Activated naive CD8-positive, alpha-beta T cell treated with anti-CD3 and anti-CD28 coated beads, Interleukin-2, amount 50 U/mL, for 16 hours (primary cell): ENCODE data around the gene TSPAN1.

ENCODE experiments used
- DNase-seq: peaks from one replicate; pipeline ENCODE4 v3.0.0-alpha.2; 2020; ENCODE audit warnings: low read depth, low spot score

Gene TSPAN1

GRCh38 chr1:46187106-46187869, 12.4 kb downstream of the TSPAN1 start:
- no peak for DNase-seq

DNA sequence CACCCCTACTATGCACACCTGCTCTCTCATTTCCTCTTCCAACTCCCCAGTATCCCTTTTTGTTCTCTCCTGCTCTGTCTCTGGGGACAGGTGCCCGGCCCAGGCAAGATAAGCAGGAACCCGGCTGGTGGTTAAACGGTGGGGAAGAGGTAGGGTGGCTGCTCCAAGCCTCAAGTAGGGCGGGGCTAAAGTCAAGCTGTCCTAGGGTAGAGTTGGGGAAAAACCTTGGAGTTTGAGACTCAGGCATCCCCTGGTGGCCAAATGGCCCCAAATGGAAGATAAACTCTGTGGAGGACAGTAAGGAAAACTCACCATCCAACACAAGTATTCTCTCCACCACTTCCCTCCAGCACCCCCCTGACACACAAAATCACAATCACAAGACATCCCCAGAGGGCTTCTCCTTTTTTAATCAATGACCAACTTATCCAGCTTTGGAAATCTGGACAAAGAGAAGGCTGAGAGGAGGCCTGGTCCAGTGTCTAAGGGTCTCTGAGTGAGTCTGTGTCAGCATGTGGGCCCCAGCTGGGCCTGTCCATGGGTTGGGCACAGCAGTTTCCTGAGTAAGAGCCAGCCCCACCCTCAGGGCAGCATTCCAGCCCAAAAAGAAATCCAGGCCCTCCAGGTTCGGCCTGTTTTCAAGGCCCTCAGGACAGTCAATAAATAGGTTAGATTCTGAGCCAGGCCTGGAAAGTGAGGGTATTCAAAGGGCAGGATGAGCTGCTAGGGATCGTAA, 13.6 kb downstream of the TSPAN1 start:
- no peak for DNase-seq

- DNase-seq = no peak
Measured at GRCh38 chr1:46190539-46190938, 15.7 kb downstream of the TSPAN1 start.

DNA sequence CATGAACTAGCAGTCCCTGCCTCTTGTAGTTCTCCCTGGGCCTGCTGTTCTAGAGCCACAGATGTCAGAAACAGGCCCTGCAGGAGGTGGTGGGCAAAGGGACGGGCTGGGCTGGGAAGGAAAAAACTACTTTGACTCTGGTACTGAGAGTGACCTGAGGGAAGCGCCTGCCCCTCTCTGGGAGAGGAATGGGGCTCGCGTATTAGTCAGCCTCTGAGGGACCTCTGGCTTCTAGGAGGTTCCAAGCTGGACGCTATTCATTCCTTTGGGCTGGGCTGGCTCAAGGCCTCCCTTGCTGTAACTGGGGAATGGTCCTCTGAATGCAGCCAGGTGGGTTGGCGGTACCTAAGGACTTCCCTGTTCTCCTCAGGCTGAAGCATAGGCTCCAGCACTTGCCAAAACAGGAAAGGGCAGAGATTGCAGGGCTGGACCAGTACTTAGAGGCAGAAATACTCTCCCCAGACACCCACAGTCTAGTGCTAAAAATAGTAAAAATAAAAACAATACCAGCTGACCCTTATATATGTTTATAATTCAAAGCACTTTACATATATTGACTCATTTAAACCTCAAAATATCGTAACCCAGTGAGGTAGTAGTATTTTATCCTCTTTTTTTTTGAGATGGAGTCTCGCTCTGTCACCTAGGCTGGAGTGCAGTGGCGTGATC, 16.3 kb downstream of the TSPAN1 start:
- no peak for DNase-seq

DNA sequence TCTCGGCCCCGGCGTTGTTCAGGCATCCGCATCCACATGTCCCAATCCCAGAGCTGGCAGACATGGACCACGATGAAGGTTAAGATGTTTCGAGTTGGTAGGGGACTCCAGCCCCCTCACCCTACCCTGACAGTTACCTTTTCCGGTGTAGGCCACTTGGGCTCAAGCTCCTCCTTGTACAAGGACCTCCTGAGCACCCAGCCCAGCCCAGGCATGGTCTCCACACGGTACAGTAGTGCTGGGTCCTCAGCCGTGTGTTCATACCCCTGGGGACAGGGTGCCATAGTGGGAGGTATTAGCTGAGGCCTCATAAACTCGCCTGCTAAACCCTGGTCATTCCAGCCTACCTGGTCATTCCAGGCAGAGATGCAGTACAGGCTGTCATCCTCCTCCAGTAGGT, 17.3 kb downstream of the TSPAN1 start:
- no peak for DNase-seq

GRCh38 chr1:46193285-46193684, 18.4 kb downstream of the TSPAN1 start:
- no peak for DNase-seq

GRCh38 chr1:46193984-46194570, 19.2 kb downstream of the TSPAN1 start:
- no peak for DNase-seq

DNA sequence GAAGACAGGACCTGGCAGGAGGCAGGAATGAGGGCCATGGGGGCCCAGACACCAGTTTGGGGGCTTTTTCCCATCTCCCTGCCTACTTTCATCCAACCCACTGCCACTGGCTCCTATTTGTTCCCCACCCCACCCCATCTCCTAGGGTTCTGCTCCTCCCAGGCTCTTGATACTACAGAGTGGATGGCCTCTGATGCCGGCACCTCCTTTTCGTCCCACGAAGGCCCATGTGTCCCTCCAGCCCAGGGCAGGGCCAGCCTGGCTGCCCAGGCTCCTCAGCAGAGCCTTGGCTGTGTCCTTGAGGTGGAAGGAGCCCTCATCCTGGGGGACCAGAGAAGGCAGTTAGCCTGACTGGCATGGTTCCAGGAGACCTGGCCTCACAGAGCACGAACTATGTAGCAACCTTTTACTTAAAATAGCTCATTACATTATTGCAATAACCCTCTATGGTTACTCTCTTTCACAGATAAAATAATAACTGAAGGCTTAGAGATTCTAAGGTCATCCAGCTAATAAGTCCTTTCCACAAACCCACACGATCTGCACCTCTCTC, 19.8 kb downstream of the TSPAN1 start:
- no peak for DNase-seq

DNA sequence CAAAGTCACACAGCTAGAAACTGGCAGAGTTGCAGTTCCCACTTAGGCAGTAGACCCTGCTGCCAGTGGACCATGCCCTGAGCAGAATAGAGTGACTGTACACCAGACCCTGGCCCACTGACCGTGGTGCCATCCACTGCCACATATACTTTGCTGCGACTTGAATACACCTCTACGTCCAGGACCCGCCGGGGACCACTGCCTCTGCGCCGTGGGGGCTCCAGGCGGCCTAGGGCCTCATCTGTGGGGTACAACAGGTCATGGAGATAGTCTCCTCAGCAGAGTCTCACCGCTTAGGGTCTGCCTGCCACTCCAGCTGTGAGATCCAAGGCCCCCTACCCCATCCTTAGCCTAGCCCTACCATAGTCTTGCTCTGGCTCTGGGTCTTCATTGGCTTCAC, 21.7 kb downstream of the TSPAN1 start:
- DNase-seq = no peak

GRCh38 chr1:46197560-46197963, 22.7 kb downstream of the TSPAN1 start:
- DNase-seq = no peak

GRCh38 chr1:46197964-46198811, 23.3 kb downstream of the TSPAN1 start, which contains the start of gene POMGNT1:
Gene POMGNT1, minus strand, starts transcription at chr1:46198434. Its CDS starts 613 bp downstream, at chr1:46197821.
- DNase-seq = peak; percentile 58

DNA sequence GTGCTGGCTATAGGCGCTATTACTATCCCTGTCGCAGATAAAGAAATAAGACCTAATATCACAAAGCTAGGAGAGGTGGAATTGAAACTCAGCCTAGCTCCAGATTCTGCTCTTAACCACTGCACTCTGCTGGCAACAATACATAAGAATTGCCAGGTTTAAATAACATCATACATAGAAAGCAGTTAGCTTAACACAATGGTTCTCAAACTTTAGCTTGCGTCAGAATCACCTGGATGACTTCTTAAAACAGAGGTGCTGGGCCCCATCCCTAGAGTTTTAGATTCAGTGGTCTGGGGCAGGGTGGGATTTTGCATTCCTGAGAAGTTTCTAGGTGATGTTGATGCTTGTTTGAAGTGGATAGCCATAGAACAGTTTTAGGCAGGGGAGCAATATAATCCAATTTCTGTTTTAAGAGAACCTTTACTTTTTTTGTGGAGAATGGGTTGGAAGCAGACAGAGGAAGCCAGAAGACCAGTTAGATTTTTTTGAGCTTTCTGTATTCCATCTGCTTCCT, 24.4 kb downstream of the TSPAN1 start:
- DNase-seq = no peak

DNA sequence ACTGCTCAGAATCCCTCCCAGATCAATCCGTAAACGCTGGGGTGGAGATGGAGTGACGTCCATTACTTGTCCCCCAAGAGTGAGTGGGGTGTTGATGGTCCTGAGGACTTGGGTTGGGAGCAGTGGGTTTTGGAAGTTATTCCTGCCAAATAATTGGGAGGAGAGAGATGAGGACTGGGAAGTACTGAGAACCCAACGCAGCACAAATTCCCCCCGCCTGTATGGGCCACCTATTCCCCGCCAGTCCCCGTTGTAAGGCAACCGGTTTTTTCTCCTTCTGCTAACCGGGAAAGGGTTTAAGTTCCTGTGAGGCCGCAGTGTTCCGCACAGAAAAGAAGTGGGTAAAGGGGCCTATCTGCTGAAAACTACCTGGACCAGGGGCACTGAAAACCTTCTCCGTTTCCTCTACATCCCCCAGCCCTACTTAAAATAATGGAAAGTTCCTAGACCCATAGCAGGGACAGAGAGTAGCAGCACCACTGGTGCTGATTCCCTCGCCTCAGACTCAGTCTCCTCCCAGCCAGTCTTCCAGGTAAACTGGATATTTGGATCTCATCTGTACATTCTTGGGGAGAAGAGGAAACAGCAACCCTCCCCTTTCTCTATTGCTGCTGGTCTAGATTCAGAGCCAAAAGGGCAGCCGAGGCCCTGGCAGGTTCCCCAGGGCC, 29.0 kb downstream of the TSPAN1 start:
- DNase-seq = no peak

DNA sequence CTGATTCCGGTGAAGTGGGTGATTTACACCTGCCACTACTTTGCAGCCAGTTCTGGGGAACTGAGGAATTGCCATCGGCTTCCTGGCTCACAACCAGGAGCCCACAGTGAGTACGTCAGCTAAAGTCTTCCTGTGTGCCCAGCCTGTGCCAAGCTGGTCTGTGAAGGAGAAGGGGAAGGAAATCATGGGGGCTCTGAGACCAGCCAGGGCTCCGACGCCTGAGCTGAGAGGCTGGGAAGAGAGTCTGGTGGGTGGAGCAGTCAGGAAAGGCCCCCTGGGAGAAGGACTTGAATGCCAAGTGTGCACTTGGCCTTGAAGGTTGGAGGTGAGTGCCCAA, 29.5 kb downstream of the TSPAN1 start:
- no peak for DNase-seq

DNA sequence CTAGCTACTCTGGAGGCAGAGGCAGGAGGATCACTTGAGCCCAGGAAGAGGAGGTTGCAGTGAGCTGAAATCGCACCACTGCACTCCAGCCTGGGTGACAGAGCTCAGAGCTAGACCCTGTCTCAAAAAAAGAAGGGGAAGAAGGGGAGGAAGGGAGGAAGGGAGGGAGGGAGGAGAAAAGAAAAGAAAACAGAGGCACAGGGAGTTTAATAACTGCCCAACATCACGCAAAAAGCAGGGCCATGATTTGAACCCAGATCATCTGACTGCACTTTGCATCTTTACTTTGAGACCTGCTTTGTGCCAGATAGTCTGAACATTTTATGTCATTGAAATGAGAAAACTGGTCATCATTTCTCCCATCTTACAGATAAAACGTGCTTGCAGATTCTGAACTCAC, 30.3 kb downstream of the TSPAN1 start:
- DNase-seq = no peak

GRCh38 chr1:46205791-46206190, 30.9 kb downstream of the TSPAN1 start:
- DNase-seq = no peak

GRCh38 chr1:46206399-46206798, 31.5 kb downstream of the TSPAN1 start:
- no peak for DNase-seq

- DNase-seq = no peak
Measured at GRCh38 chr1:46210561-46210960, 35.7 kb downstream of the TSPAN1 start.

DNA sequence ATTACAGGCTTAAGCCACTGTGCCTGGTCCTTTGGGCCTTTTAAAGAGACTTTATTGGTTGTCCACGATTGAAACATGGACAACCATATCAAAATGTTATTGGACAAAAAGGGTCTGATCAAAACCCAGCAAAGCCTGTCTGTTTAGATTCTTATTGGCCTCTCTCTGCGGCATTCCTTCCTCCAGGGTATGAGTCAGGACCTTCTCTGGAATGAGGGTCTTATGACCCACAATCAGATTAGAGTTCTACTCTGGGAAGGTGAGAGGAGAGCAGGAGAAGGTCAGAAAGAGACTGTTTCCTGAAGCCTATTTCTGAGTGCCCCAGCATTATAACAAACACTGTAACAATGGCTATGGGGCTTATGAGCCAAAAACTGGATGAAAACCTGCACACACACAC, 36.2 kb downstream of the TSPAN1 start:
- DNase-seq = no peak

DNA sequence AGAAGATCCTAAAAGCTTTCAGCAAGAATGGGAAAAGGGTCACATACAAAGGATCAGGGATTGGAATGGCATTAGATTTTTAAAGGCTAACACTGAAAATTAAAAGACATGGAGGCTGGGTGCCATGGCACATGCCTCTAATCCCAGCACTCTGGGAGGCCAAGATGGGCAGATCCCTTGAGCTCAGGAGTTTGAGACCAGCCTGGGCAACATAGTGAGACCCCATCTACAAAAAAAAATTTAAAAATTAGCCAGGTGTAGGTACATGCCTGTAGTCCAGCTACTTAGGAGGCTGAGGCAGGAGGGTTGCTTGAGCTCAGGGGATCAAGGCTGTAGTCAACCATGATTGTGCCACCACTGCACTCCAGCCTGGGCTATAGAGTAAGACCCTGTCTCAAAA, 40.6 kb downstream of the TSPAN1 start:
- DNase-seq = no peak
